Astrocyte (in vitro differentiated cells and primary cell): ENCODE results near the gene ASB15. TPM values are rescaled to one million over a fixed set of nuclear protein-coding genes. Genes with fewer than 3 reads are reported as not detected.

Source experiments
- DNase-seq: peaks from one replicate; pipeline ENCODE4 v3.0.0-alpha.2; 2010; ENCODE audit warnings: low read depth
- FAIRE-seq: peaks from 2 replicates; lab custom pipeline; 2011; peaks lifted over from hg19 to GRCh38; lab: Jason Lieb, UNC
- H2AFZ ChIP-seq: 2 replicates; pipeline ENCODE4 v1.6.0; 2012; ENCODE audit warnings: low read depth, low read length, inconsistent platforms
- H3K27ac ChIP-seq: 2 replicates; pipeline ENCODE4 v1.5.1; 2011; ENCODE audit warnings: low read depth, low read length, inconsistent platforms
- H3K27me3 ChIP-seq: 2 replicates; pipeline ENCODE4 v1.6.0; 2011; ENCODE audit warnings: low read length, inconsistent platforms; ENCODE audit not compliant: insufficient read depth
- H3K36me3 ChIP-seq: 2 replicates; pipeline ENCODE4 v1.5.1; 2011; ENCODE audit warnings: low read length, inconsistent platforms; ENCODE audit not compliant: insufficient read depth
- H3K4me1 ChIP-seq: 2 replicates; pipeline ENCODE4 v1.5.1; 2011; ENCODE audit warnings: low read length, inconsistent platforms; ENCODE audit not compliant: insufficient read depth
- H3K4me2 ChIP-seq: 2 replicates; pipeline ENCODE4 v1.6.0; 2012; ENCODE audit warnings: low read length, inconsistent platforms
- H3K4me3 ChIP-seq: 2 replicates; pipeline ENCODE4 v1.5.1; 2011; ENCODE audit warnings: low read depth, mild to moderate bottlenecking, low read length, inconsistent platforms; ENCODE audit not compliant: insufficient read depth
- H3K79me2 ChIP-seq: 2 replicates; pipeline ENCODE4 v1.6.0; 2012; ENCODE audit warnings: mild to moderate bottlenecking, low read length, inconsistent platforms; ENCODE audit not compliant: insufficient read depth
- H3K9ac ChIP-seq: 2 replicates; pipeline ENCODE4 v1.6.0; 2012; ENCODE audit warnings: mild to moderate bottlenecking, low read length, inconsistent platforms
- H3K9me3 ChIP-seq: 2 replicates; pipeline ENCODE4 v1.5.1; 2012; ENCODE audit warnings: low read depth, mild to moderate bottlenecking, low read length, inconsistent platforms; ENCODE audit not compliant: insufficient read depth
- H4K20me1 ChIP-seq: 2 replicates; pipeline ENCODE4 v1.6.0; 2012; ENCODE audit warnings: low read length, inconsistent platforms; ENCODE audit not compliant: insufficient read depth
- H3K27ac Mint-ChIP-seq: one replicate; pipeline ENCODE4 v1.8.0; 2021; ENCODE audit warnings: mild to moderate bottlenecking, mixed read lengths; ENCODE audit not compliant: unreplicated experiment
- H3K27me3 Mint-ChIP-seq: one replicate; pipeline ENCODE4 v1.8.0; 2021; ENCODE audit warnings: low read depth, mixed read lengths; ENCODE audit not compliant: unreplicated experiment
- H3K36me3 Mint-ChIP-seq: one replicate; pipeline ENCODE4 v1.8.0; 2021; ENCODE audit warnings: low read depth, mixed read lengths; ENCODE audit not compliant: unreplicated experiment
- H3K4me1 Mint-ChIP-seq: one replicate; pipeline ENCODE4 v1.8.0; 2021; ENCODE audit warnings: low read depth, mixed read lengths; ENCODE audit not compliant: unreplicated experiment
- H3K4me3 Mint-ChIP-seq: one replicate; pipeline ENCODE4 v1.8.0; 2021; ENCODE audit warnings: mild to moderate bottlenecking, moderate library complexity, mixed read lengths; ENCODE audit not compliant: unreplicated experiment
- H3K9me3 Mint-ChIP-seq: one replicate; pipeline ENCODE4 v1.8.0; 2021; ENCODE audit warnings: mild to moderate bottlenecking, mixed read lengths; ENCODE audit not compliant: unreplicated experiment
- EZH2 ChIP-seq: IDR thresholded peaks from 2 replicates; pipeline ENCODE4 v1.6.1; 2012; ENCODE audit warnings: mild to moderate bottlenecking, low read length, inconsistent platforms; ENCODE audit not compliant: insufficient read depth
- total RNA-seq: library from RNA; stranded (reverse); gene quantifications from 2 replicates; pipeline ENCODE4 v1.2.1, GENCODE V29; 2021
- TF ChIP-seq, protein P1 (sequence below): IDR thresholded peaks from 2 replicates; pipeline ENCODE4 v1.5.1; 2011; ENCODE audit warnings: low read depth, mild to moderate bottlenecking, inconsistent platforms, low read length, moderate library complexity; ENCODE audit not compliant: insufficient read depth

The ASB15 gene
- total RNA-seq, 1 donor from 2014 or later = not detected

DNA sequence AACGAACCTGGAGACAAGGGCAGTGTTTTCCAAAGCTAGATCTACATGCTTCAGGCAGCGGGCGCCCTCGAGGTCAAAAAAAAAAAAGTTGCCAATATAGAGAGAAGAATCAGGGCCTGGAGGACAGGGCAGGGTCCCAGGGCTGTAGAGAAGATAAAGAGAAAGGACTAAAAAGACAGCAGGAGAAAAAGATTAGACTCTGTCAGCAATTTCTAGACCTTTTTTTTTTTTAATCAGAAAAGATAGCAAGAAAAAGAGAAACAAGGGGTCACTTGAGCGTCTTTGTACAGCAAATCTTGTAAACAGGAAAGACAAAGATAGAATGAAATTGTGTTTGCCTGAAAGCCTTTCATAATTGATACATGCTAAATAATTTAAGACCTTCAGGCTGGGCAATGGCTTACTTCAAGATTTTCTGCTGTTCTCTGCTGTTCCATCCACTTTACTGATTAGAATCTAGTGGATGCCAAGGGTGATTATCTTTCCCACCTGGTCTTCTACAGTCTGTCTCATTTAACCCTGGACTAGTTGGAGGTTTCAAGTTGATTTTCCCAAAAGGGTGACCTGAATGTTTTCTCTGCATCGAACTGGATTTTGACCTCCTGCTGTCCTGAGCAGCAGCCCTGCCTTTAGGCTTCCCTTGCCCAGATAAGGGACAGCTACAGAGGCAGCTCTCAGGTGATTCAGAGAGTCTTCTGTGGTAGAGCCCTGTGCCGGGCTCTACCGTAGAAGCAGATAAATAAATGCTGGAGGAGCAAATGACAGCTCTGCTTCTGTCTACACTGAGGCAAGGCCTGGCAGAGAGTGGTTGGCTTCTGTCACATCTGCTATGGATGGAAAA, 59.1 kb downstream of the ASB15 start:
- no peak for DNase-seq

DNA sequence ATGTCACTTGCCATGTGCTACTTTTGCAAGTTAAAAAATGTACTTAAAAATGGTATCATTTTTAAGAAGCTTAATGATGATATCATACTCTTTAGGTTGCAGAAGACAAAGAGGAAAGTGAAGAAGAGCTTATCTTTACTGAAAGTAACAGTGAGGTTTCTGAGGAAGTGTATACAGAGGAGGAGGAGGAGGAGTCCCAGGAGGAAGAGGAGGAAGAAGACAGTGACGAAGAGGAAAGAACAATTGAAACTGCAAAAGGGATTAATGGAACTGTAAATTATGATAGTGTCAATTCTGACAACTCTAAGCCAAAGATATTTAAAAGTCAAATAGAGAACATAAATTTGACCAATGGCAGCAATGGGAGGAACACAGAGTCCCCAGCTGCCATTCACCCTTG, 60.1 kb downstream of the ASB15 start:
- no peaks in the 10 kb centered on the region for H3K4me1 Mint-ChIP-seq
- peaks cover 2% of the 10 kb centered on the region for H3K9me3 Mint-ChIP-seq
- H3K4me3 ChIP-seq = no peak overlapping the region
- H3K27ac ChIP-seq = no peak overlapping the region
- no peaks in the 10 kb centered on the region for H3K4me1 ChIP-seq
- H3K27me3 ChIP-seq = peaks cover 7% of the 10 kb centered on the region
- no peak overlapping the region for H3K9ac ChIP-seq
- no peak overlapping the region for H3K4me2 ChIP-seq
- FAIRE-seq = no peak
- H3K27me3 Mint-ChIP-seq = peaks cover 3% of the 10 kb centered on the region
- H3K36me3 Mint-ChIP-seq = no peaks in the 10 kb centered on the region
- H2AFZ ChIP-seq = no peak overlapping the region
- TF ChIP-seq, protein P1, sequence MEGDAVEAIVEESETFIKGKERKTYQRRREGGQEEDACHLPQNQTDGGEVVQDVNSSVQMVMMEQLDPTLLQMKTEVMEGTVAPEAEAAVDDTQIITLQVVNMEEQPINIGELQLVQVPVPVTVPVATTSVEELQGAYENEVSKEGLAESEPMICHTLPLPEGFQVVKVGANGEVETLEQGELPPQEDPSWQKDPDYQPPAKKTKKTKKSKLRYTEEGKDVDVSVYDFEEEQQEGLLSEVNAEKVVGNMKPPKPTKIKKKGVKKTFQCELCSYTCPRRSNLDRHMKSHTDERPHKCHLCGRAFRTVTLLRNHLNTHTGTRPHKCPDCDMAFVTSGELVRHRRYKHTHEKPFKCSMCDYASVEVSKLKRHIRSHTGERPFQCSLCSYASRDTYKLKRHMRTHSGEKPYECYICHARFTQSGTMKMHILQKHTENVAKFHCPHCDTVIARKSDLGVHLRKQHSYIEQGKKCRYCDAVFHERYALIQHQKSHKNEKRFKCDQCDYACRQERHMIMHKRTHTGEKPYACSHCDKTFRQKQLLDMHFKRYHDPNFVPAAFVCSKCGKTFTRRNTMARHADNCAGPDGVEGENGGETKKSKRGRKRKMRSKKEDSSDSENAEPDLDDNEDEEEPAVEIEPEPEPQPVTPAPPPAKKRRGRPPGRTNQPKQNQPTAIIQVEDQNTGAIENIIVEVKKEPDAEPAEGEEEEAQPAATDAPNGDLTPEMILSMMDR = no peak
- TF ChIP-seq EZH2 = no peak
- H3K9me3 ChIP-seq = peaks cover 2% of the 10 kb centered on the region
- H3K4me3 Mint-ChIP-seq = no peak overlapping the region
- no peaks in the 10 kb centered on the region for H3K36me3 ChIP-seq
- no peak for DNase-seq
- H3K79me2 ChIP-seq = no peaks in the 10 kb centered on the region
- H3K27ac Mint-ChIP-seq = no peak overlapping the region
- no peaks in the 10 kb centered on the region for H4K20me1 ChIP-seq

More for the DNA sequence above, 59.1 kb downstream of the ASB15 start:
- H2AFZ ChIP-seq = no peak overlapping the region
- H3K4me1 Mint-ChIP-seq = no peaks in the 10 kb centered on the region
- no peak overlapping the region for H3K4me2 ChIP-seq
- FAIRE-seq = no peak
- H3K27ac Mint-ChIP-seq = no peak overlapping the region
- no peak overlapping the region for H3K9ac ChIP-seq
- H3K9me3 ChIP-seq = peaks cover 2% of the 10 kb centered on the region
- no peak overlapping the region for H3K4me3 Mint-ChIP-seq
- peaks cover 2% of the 10 kb centered on the region for H3K9me3 Mint-ChIP-seq
- H3K27ac ChIP-seq = no peak overlapping the region
- H3K4me3 ChIP-seq = no peak overlapping the region
- no peaks in the 10 kb centered on the region for H3K79me2 ChIP-seq
- no peaks in the 10 kb centered on the region for H4K20me1 ChIP-seq
- H3K27me3 ChIP-seq = peaks cover 7% of the 10 kb centered on the region
- no peaks in the 10 kb centered on the region for H3K4me1 ChIP-seq
- no peaks in the 10 kb centered on the region for H3K36me3 ChIP-seq
- no peaks in the 10 kb centered on the region for H3K36me3 Mint-ChIP-seq
- TF ChIP-seq, protein P1 = no peak
- TF ChIP-seq EZH2 = no peak
- H3K27me3 Mint-ChIP-seq = peaks cover 3% of the 10 kb centered on the region

DNA sequence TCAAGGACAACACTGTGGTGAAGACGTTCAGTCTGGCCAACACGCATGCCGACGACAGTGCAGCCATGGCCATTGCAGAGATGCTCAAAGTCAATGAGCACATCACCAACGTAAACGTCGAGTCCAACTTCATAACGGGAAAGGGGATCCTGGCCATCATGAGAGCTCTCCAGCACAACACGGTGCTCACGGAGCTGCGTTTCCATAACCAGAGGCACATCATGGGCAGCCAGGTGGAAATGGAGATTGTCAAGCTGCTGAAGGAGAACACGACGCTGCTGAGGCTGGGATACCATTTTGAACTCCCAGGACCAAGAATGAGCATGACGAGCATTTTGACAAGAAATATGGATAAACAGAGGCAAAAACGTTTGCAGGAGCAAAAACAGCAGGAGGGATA, 60.7 kb downstream of the ASB15 start:
- Histone ChIP-seq H3K9ac (no peak overlapping the region), H3K4me1 (no peaks in the 10 kb centered on the region), H3K9me3 (peaks cover 2% of the 10 kb centered on the region), H2AFZ (no peak overlapping the region), H4K20me1 (no peaks in the 10 kb centered on the region), H3K27ac (no peak overlapping the region), H3K27me3 (peaks cover 7% of the 10 kb centered on the region), H3K4me3 (no peak overlapping the region), H3K4me2 (no peak overlapping the region), H3K36me3 (no peaks in the 10 kb centered on the region), H3K79me2 (no peaks in the 10 kb centered on the region)
- FAIRE-seq = no peak
- Mint-ChIP-seq H3K4me3 (no peak overlapping the region), H3K27me3 (peaks cover 3% of the 10 kb centered on the region), H3K36me3 (no peaks in the 10 kb centered on the region), H3K27ac (no peak overlapping the region), H3K9me3 (peaks cover 2% of the 10 kb centered on the region), H3K4me1 (no peaks in the 10 kb centered on the region)
- TF ChIP-seq EZH2 = no peak
- TF ChIP-seq, protein P1 = no peak
- no peak for DNase-seq
